Measurements from ENCODE around the gene PNPLA8.

DNA sequence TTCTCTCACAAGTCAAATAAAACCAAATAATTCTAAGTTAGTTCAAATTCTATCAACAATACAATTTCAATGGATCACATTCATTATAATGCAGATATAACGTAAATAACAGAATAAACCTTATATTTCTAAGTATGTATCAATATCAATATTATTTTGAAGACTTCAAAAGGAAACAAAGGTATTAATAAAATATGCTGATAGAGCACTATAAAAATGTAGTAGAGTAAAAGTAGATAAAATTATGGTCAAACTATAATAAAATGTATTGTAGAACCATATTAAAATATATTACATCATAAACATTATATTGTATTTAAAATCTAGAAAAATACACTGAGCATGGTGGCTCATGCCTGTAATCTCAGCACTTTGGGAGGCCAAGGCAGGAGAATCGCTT lies 46.2 kb downstream of the PNPLA8 start:
- no peak for TF ChIP-seq EZH2 (IDR thresholded peaks at IDR 0.05; ENCODE audit: low read length, unreplicated experiment)
- no peak for TF ChIP-seq EZH2phosphoT487 (IDR thresholded peaks at IDR 0.05; ENCODE audit: borderline replicate concordance, low read length)
- TF ChIP-seq, protein P1, sequence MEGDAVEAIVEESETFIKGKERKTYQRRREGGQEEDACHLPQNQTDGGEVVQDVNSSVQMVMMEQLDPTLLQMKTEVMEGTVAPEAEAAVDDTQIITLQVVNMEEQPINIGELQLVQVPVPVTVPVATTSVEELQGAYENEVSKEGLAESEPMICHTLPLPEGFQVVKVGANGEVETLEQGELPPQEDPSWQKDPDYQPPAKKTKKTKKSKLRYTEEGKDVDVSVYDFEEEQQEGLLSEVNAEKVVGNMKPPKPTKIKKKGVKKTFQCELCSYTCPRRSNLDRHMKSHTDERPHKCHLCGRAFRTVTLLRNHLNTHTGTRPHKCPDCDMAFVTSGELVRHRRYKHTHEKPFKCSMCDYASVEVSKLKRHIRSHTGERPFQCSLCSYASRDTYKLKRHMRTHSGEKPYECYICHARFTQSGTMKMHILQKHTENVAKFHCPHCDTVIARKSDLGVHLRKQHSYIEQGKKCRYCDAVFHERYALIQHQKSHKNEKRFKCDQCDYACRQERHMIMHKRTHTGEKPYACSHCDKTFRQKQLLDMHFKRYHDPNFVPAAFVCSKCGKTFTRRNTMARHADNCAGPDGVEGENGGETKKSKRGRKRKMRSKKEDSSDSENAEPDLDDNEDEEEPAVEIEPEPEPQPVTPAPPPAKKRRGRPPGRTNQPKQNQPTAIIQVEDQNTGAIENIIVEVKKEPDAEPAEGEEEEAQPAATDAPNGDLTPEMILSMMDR (conservative IDR thresholded peaks at IDR 0.05; ENCODE audit: low read depth, low read length): no peak
